Nephron (organoid): ENCODE results near the gene MLLT10.
"Not testable (repeated sequence)": the region's sequence is repeated elsewhere in the genome, so short reads cannot be mapped to it uniquely, and the experiment has no call there.

Experiments
- H3K27ac Mint-ChIP-seq, 3 experiments: 2 replicates each; pipeline ENCODE4 v1.8.0; 2020; ENCODE audit warnings: mixed read lengths in 3 of 3, mild to moderate bottlenecking in 2 of 3, moderate library complexity in 1 of 3
- H3K27me3 Mint-ChIP-seq: 2 replicates; pipeline ENCODE4 v1.8.0; 2021; ENCODE audit warnings: low read depth, mild to moderate bottlenecking, moderate library complexity, mixed read lengths
- H3K36me3 Mint-ChIP-seq: 2 replicates; pipeline ENCODE4 v1.8.0; 2020; ENCODE audit warnings: low read depth, mixed read lengths
- H3K4me1 Mint-ChIP-seq: 2 replicates; pipeline ENCODE4 v1.8.0; 2020; ENCODE audit warnings: mixed read lengths
- H3K4me3 Mint-ChIP-seq, 3 experiments: 2 replicates each; pipeline ENCODE4 v1.8.0; 2020; ENCODE audit warnings: mild to moderate bottlenecking in 3 of 3, mixed read lengths in 3 of 3, moderate library complexity in 2 of 3
- H3K9me3 Mint-ChIP-seq: 2 replicates; pipeline ENCODE4 v1.8.0; 2020; ENCODE audit warnings: mixed read lengths
- TF ChIP-seq, protein P1 (sequence below), 3 experiments: fragments of 200-600 bp; sonication (generic); IDR thresholded peaks; one replicate each; pipeline ENCODE4 v1.5.0; 2021; ENCODE audit warnings: antibody characterized with exemption in 3 of 3; ENCODE audit not compliant: unreplicated experiment in 3 of 3

The MLLT10 gene

DNA sequence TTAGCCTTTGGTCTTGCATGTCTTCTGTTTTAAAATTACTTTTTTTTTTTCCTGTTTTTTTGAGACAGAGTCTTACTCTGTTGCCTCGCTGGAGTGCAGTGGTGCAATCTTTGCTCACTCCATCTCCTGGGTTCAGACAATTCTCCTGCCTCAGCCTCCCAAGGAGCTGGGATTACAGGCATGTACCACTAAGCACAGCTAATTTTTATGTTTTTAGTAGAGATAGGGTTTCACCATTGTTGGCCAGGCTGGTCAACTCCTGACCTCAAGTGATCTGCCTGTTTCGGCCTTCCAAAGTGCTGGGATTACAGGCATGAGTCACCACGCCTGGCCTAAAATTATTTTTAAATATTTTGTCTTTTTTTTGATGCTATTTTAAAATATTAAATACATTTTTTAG is 38.5 kb downstream of the MLLT10 start:
- TF ChIP-seq, protein P1, sequence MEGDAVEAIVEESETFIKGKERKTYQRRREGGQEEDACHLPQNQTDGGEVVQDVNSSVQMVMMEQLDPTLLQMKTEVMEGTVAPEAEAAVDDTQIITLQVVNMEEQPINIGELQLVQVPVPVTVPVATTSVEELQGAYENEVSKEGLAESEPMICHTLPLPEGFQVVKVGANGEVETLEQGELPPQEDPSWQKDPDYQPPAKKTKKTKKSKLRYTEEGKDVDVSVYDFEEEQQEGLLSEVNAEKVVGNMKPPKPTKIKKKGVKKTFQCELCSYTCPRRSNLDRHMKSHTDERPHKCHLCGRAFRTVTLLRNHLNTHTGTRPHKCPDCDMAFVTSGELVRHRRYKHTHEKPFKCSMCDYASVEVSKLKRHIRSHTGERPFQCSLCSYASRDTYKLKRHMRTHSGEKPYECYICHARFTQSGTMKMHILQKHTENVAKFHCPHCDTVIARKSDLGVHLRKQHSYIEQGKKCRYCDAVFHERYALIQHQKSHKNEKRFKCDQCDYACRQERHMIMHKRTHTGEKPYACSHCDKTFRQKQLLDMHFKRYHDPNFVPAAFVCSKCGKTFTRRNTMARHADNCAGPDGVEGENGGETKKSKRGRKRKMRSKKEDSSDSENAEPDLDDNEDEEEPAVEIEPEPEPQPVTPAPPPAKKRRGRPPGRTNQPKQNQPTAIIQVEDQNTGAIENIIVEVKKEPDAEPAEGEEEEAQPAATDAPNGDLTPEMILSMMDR (IDR thresholded peaks at IDR 0.05; ENCODE audit: unreplicated experiment in 3 of 3): no peak
- no peaks in the 10 kb centered on the region for H3K27me3 Mint-ChIP-seq

DNA sequence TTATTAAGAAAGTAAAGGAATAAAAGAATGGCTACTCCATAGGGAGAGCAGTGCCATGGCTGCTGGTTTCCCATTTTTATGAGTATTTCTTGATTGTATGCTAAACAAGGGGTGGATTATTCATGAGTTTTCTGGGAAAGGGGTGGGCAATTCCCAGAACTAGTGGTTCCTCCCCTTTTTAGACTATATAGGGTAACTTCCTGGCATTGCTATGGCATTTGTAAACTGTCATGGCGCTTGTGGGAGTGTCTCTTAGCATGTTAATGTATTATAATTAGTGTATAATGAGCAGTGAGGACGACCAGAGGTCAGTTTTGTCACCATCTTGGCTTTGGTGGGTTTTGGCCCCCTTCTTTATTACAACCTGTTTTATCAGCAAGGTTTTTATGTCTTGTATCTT is 40.5 kb downstream of the MLLT10 start:
- H3K36me3 Mint-ChIP-seq: peaks cover 48% of the 10 kb centered on the region
- not testable (repeated sequence) for H3K4me3 Mint-ChIP-seq, H3K4me1 Mint-ChIP-seq, H3K9me3 Mint-ChIP-seq, H3K27me3 Mint-ChIP-seq, H3K27ac Mint-ChIP-seq

More for the DNA sequence above, 38.5 kb downstream of the MLLT10 start:
- H3K4me3 Mint-ChIP-seq: no peak overlapping the region
- H3K4me1 Mint-ChIP-seq: peaks cover 5% of the 10 kb centered on the region
- no peaks in the 10 kb centered on the region for H3K9me3 Mint-ChIP-seq
- peak overlapping the region in 2 of 3 experiments; percentile 9 to 20 for H3K27ac Mint-ChIP-seq
- H3K36me3 Mint-ChIP-seq: peaks cover 50% of the 10 kb centered on the region

DNA sequence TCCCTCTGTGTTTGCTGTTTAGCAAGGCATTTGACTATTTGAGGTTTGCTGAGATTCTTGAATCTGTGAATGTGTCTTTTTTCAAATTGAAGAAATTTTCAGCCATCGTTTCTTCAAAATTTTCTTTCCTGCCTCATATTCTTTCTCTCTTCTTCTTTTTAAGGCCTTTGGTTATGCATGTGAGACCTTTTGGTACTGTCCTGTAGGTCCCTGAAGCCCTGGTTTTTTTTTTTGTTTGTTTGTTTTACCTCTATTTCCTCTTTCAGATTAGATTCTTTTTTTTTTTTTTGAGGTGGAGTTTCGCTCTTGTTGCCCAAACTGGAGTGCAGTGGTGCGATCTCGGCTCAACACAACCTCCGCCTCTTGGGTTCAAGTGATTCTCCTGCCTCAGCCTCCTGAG is 45.3 kb downstream of the MLLT10 start:
- Mint-ChIP-seq H3K9me3 (peaks cover 3% of the 10 kb centered on the region), H3K4me3 (no peak overlapping the region), H3K27ac (no peak overlapping the region), H3K36me3 (peaks cover 47% of the 10 kb centered on the region), H3K4me1 (no peaks in the 10 kb centered on the region), H3K27me3 (no peaks in the 10 kb centered on the region)
- TF ChIP-seq, protein P1 (IDR thresholded peaks at IDR 0.05; ENCODE audit: unreplicated experiment in 3 of 3): no peak

DNA sequence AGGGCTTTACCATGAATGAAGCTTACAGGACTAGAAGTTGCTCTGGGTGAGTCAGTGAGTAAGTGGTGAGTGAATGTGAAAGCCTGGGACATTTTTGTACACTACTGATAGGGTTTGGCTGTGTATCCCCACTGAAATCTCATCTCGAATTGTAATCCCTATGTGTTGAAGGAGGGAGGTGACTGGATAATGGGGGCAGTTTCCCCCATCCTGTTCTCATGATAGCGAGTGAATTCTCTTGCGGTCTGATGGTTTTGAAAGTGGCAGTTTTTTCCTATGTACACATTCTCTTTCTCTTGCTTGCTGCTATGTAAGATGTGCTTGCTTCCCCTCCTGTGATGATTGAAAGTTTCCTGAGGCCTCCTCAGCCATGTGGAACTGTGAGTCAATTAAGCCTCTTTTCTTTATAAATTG is 47.4 kb downstream of the MLLT10 start:
- peaks cover 53% of the 10 kb centered on the region for H3K36me3 Mint-ChIP-seq
- not testable (repeated sequence) for H3K9me3 Mint-ChIP-seq, H3K4me1 Mint-ChIP-seq, H3K4me3 Mint-ChIP-seq, H3K27me3 Mint-ChIP-seq
- H3K27ac Mint-ChIP-seq: peak overlapping the region in 1 of 3 experiments; percentile 49

DNA sequence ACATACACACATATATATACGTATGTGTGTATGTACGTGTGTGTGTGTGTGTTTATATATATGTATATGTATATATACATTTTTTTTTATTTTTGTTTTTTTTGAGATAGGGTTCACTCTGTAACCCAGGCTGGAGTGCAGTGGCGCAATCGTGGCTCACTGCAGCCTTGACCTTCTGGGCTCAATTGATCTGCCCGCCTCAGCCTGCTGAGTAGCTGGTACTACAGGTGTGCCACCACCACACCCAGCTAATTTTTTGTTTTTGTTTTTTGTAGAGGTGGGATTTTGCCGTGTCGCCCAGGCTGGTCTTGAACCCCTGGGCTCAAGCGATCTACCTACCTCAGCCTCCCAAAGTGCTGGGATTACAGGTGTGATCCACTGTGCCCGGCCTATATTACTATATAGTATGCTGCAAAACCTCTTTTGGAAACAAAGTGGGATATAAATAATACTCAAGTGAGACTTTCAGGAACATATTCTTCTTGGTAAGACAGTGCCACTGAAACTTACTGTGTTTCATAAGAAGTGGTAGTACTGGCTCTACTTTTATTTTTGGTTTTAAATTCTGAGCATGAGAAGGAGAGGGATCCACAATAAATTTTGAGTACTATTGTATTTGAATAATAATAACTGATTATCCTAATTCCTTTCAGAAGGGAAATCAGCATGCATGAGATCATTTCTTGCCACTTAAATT is 51.0 kb downstream of the MLLT10 start:
- no peaks in the 10 kb centered on the region for H3K4me1 Mint-ChIP-seq
- no peaks in the 10 kb centered on the region for H3K27me3 Mint-ChIP-seq

DNA sequence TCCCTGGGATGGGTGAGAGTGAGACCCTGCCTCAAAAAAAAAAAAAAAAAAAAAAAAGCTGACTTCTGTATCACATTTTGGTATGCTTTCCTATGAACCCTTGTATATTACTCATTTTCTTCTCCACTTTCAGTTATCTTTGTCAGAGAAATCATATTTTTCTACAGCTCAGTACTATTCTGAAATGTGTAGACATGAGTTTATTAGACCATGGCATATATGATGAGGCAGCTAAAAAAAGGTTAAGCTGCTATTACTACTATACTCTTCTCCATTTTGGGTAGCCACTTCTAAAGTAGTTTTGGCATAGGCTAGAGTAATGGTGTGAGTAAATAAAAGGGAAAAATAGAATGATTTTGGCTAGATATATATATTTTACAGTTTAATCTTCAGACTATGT is 53.4 kb downstream of the MLLT10 start:
- Mint-ChIP-seq H3K27ac (no peak overlapping the region), H3K4me1 (no peaks in the 10 kb centered on the region), H3K9me3 (peaks cover 2% of the 10 kb centered on the region), H3K36me3 (peaks cover 74% of the 10 kb centered on the region), H3K27me3 (no peaks in the 10 kb centered on the region), H3K4me3 (no peak overlapping the region)
- TF ChIP-seq, protein P1 (IDR thresholded peaks at IDR 0.05; ENCODE audit: unreplicated experiment in 3 of 3): no peak

More for the DNA sequence above, 51.0 kb downstream of the MLLT10 start:
- Mint-ChIP-seq H3K4me3 (no peak overlapping the region), H3K36me3 (peaks cover 65% of the 10 kb centered on the region), H3K9me3 (peaks cover 3% of the 10 kb centered on the region), H3K27ac (no peak overlapping the region)
- TF ChIP-seq, protein P1 (IDR thresholded peaks at IDR 0.05; ENCODE audit: unreplicated experiment in 3 of 3): no peak

DNA sequence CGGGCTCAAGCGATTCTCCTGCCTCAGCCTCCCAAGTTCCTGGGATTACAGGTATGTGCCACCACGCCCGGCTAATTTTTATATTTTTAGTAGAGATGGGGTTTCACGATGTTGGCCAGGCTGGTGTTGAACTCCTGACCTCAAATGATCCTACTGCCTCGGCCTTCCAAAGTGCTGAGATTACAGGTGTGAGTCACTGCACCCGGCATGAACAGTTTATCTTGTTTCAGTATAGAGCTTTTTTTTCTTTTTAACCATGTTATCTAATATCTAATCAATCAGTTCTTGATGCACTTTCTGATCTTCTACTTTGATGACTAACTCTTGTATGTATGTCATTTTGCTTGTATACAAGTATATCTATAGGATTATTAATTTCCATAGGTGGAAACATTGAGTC is 54.1 kb downstream of the MLLT10 start:
- H3K27ac Mint-ChIP-seq, H3K4me3 Mint-ChIP-seq, H3K27me3 Mint-ChIP-seq, H3K4me1 Mint-ChIP-seq, H3K9me3 Mint-ChIP-seq: not testable (repeated sequence)
- peaks cover 76% of the 10 kb centered on the region for H3K36me3 Mint-ChIP-seq
